CD14-positive monocyte (primary cell): ENCODE data around the gene POLG2. TPM values are rescaled to one million over a fixed set of nuclear protein-coding genes. Genes with fewer than 3 reads are reported as not detected.
"Not testable (repeated sequence)": the region's sequence is repeated elsewhere in the genome, so short reads cannot be mapped to it uniquely, and the experiment has no call there.

ENCODE experiments used
- DNase-seq, 3 donors: peaks; one replicate each; pipeline ENCODE4 v3.0.0-alpha.2; 2011 to 2022
- H2AFZ ChIP-seq: 2 replicates; pipeline ENCODE4 v1.6.0; 2012; ENCODE audit warnings: mild to moderate bottlenecking, low read depth, low read length, inconsistent platforms; ENCODE audit not compliant: insufficient read depth, poor library complexity, severe bottlenecking
- H3K27ac ChIP-seq, 2 donors: 1 replicate in 1 of 2; 2 replicates in 1 of 2; pipeline ENCODE4 v1.5.1; 2012 to 2013; ENCODE audit warnings: low read length in 2 of 2, control low read depth in 1 of 2, inconsistent platforms in 1 of 2, low read depth in 1 of 2, mild to moderate bottlenecking in 1 of 2
- H3K27me3 ChIP-seq, 2 donors: one replicate each; pipeline versions ENCODE4 v1.6.0 to v1.6.1; 2011 to 2013; ENCODE audit warnings: low read length in 2 of 2; ENCODE audit not compliant: control insufficient read depth in 2 of 2, insufficient read depth in 2 of 2
- H3K36me3 ChIP-seq, 2 donors: replicated peaks in 1 of 2; 1 replicate in 1 of 2; 2 replicates in 1 of 2; pipeline versions ENCODE4 v1.5.1 to v1.6.1; 2012 to 2013; ENCODE audit warnings: low read length in 2 of 2, control low read depth in 1 of 2, inconsistent platforms in 1 of 2, mild to moderate bottlenecking in 1 of 2; ENCODE audit not compliant: insufficient read depth in 2 of 2, control insufficient read depth in 1 of 2
- H3K4me1 ChIP-seq, 2 donors: 1 replicate in 1 of 2; 2 replicates in 1 of 2; pipeline versions ENCODE4 v1.5.1 to v1.6.1; 2012 to 2013; ENCODE audit warnings: low read length in 2 of 2, control low read depth in 1 of 2, inconsistent platforms in 1 of 2, mild to moderate bottlenecking in 1 of 2, moderate library complexity in 1 of 2; ENCODE audit not compliant: insufficient read depth in 2 of 2, control insufficient read depth in 1 of 2
- H3K4me2 ChIP-seq: replicated peaks from 2 replicates; pipeline ENCODE3; 2012; ENCODE audit warnings: low read length, moderate library complexity, mild to moderate bottlenecking; ENCODE audit not compliant: poor library complexity, severe bottlenecking; ENCODE audit errors: extremely low read depth
- H3K4me3 ChIP-seq, 3 experiments: fragments of 200-600 bp in 1 of 3; sonication (generic) in 1 of 3; replicated peaks in 1 of 3; 1 replicate in 2 of 3; 2 replicates in 1 of 3; pipeline ENCODE4 v1.5.1; 2011 to 2013; ENCODE audit warnings: low read length in 3 of 3, mild to moderate bottlenecking in 3 of 3, control low read depth in 2 of 3, low read depth in 2 of 3, inconsistent platforms in 1 of 3, moderate library complexity in 1 of 3
- H3K79me2 ChIP-seq: 2 replicates; pipeline ENCODE4 v1.6.0; 2012; ENCODE audit warnings: mild to moderate bottlenecking, control low read depth, inconsistent platforms, low read length, moderate library complexity; ENCODE audit not compliant: insufficient read depth
- H3K9ac ChIP-seq: 2 replicates; pipeline ENCODE4 v1.6.0; 2017; ENCODE audit warnings: low read length, mild to moderate bottlenecking; ENCODE audit not compliant: insufficient read depth, poor library complexity, severe bottlenecking
- H3K9me3 ChIP-seq, 2 donors: replicated peaks in 1 of 2; 1 replicate in 1 of 2; 2 replicates in 1 of 2; pipeline versions ENCODE4 v1.5.1 to v1.6.1; 2012 to 2013; ENCODE audit warnings: low read length in 2 of 2, control low read depth in 1 of 2; ENCODE audit not compliant: control insufficient read depth in 1 of 2, insufficient read depth in 1 of 2
- H4K20me1 ChIP-seq: 2 replicates; pipeline ENCODE4 v1.6.0; 2012; ENCODE audit warnings: mild to moderate bottlenecking, low read length, control low read depth, moderate library complexity; ENCODE audit not compliant: insufficient read depth
- H3K27ac Mint-ChIP-seq, 7 donors: one replicate each; pipeline ENCODE4 v1.8.0; 2020; ENCODE audit warnings: mild to moderate bottlenecking in 7 of 7, mixed read lengths in 7 of 7, moderate library complexity in 6 of 7, inconsistent platforms in 2 of 7
- H3K27me3 Mint-ChIP-seq, 3 donors: one replicate each; pipeline ENCODE4 v1.8.0; 2021 to 2022; ENCODE audit warnings: low read depth in 3 of 3, mild to moderate bottlenecking in 3 of 3, mixed read lengths in 3 of 3, moderate library complexity in 3 of 3, inconsistent platforms in 1 of 3
- H3K36me3 Mint-ChIP-seq, 2 donors: one replicate each; pipeline ENCODE4 v1.8.0; 2020; ENCODE audit warnings: mixed read lengths in 2 of 2, inconsistent platforms in 1 of 2, mild to moderate bottlenecking in 1 of 2
- H3K4me1 Mint-ChIP-seq: one replicate; pipeline ENCODE4 v1.8.0; 2020; ENCODE audit warnings: mild to moderate bottlenecking, mixed read lengths
- H3K4me3 Mint-ChIP-seq, 2 donors: one replicate each; pipeline ENCODE4 v1.8.0; 2020; ENCODE audit warnings: mild to moderate bottlenecking in 2 of 2, mixed read lengths in 2 of 2, moderate library complexity in 1 of 2
- H3K9me3 Mint-ChIP-seq, 7 donors: one replicate each; pipeline ENCODE4 v1.8.0; 2020 to 2022; ENCODE audit warnings: mixed read lengths in 7 of 7, mild to moderate bottlenecking in 6 of 7, moderate library complexity in 6 of 7, inconsistent platforms in 2 of 7
- CTCF ChIP-seq: fragments of 200-600 bp; IDR thresholded peaks from one replicate; pipeline ENCODE4 v1.8.0; 2022; ENCODE audit warnings: antibody characterized with exemption, mild to moderate bottlenecking
- WGBS: methylation state at CpG from one replicate; pipeline ENCODE4 v1.1.5; 2013; ENCODE audit warnings: missing lambda C conversion rate; ENCODE audit not compliant: insufficient coverage; 5-methylcytosine and 5-hydroxymethylcytosine counted together
- intact Hi-C, 2 donors: fragments of 100-400 bp; cut with micrococcal nuclease; formaldehyde crosslinking; loops; one replicate each; pipeline versions ENCODE4 v1.15.0 to v1.15.1; 2023
- polyA plus RNA-seq, 3 donors: library from polyadenylated mRNA; depleted of rRNA in 1 of 3; unstranded in 2 of 3; stranded (reverse) in 1 of 3; fragments of 300-500 nt in 2 of 3; fragments of >200 nt in 1 of 3; fragmentation: Illumina TruSeq in 2 of 3; gene quantifications; 1 replicate in 2 of 3; 2 replicates in 1 of 3; pipeline ENCODE4 v1.2.3, GENCODE V29; 2012 to 2021

Gene POLG2
- polyA plus RNA-seq, 3 donors = 0.85 to 15.8 (median 1.7) TPM

- H3K27ac Mint-ChIP-seq = peak overlapping the region in 1 of 7 donors; percentile 44
Observed at GRCh38 chr17:64460955-64461354, 35.9 kb downstream of the POLG2 start.

GRCh38 chr17:64459818-64460217 lies 37.0 kb downstream of the POLG2 start:
- not testable (repeated sequence) for H3K27ac Mint-ChIP-seq, H3K4me3 Mint-ChIP-seq, H3K27me3 ChIP-seq, H3K4me3 ChIP-seq, H4K20me1 ChIP-seq, H3K9ac ChIP-seq, DNase-seq, H3K9me3 Mint-ChIP-seq, H3K4me2 ChIP-seq, H2AFZ ChIP-seq, H3K27me3 Mint-ChIP-seq, H3K9me3 ChIP-seq
- peaks cover 32% of the 10 kb centered on the region for H3K4me1 Mint-ChIP-seq
- intact Hi-C loops = loop anchor here (5.0 kb wide), 1 partner anchor 38 kb away; no protein-coding TSS in a partner anchor
- Histone ChIP-seq H3K4me1 (peaks cover 32 to 38% of the 10 kb centered on the region in 2 donors), H3K36me3 (peaks cover 43 to 77% of the 10 kb centered on the region in 2 donors), H3K79me2 (peaks cover 46% of the 10 kb centered on the region), H3K27ac (peak overlapping the region in 1 of 2 donors; percentile 42)
- H3K36me3 Mint-ChIP-seq = peaks cover 55 to 78% of the 10 kb centered on the region in 2 donors
- 100% methylated on average over 5 of the region's 7 CpGs for WGBS

More at GRCh38 chr17:64460955-64461354, 35.9 kb downstream of the POLG2 start:
- no peak overlapping the region for H3K4me3 Mint-ChIP-seq
- Histone ChIP-seq H2AFZ (no peak overlapping the region), H3K9me3 (no peaks in the 10 kb centered on the region), H3K4me1 (peaks cover 20 to 27% of the 10 kb centered on the region in 2 donors), H3K79me2 (peaks cover 36% of the 10 kb centered on the region), H3K27me3 (no peaks in the 10 kb centered on the region), H4K20me1 (no peaks in the 10 kb centered on the region), H3K36me3 (peaks cover 55 to 83% of the 10 kb centered on the region in 2 donors), H3K4me2 (no peak overlapping the region), H3K9ac (no peak overlapping the region), H3K27ac (no peak overlapping the region), H3K4me3 (no peak overlapping the region)
- H3K27me3 Mint-ChIP-seq = no peaks in the 10 kb centered on the region
- DNase-seq = no peak
- intact Hi-C loops = no loop called here
- H3K36me3 Mint-ChIP-seq = peaks cover 62 to 83% of the 10 kb centered on the region in 2 donors
- TF ChIP-seq CTCF = no peak
- peaks cover 21% of the 10 kb centered on the region for H3K4me1 Mint-ChIP-seq
- H3K9me3 Mint-ChIP-seq = peaks cover 0 to 3% (median 0%) of the 10 kb centered on the region in 7 donors
- WGBS = 100% methylated on average over 3 of the region's 8 CpGs
